Fibroblast of lung (primary cell): ENCODE results near the gene FEZF1. TPM values are rescaled to one million over a fixed set of nuclear protein-coding genes. Genes with fewer than 3 reads are reported as not detected.

Experiments
- DNase-seq, 2 donors: peaks; one replicate each; pipeline versions ENCODE4 v3.0.0 to v3.0.0-alpha.2; 2010; ENCODE audit warnings: low read depth in 2 of 2
- H2AFZ ChIP-seq: 2 replicates; pipeline ENCODE4 v1.5.1; 2012; ENCODE audit warnings: low read length, control low read depth, inconsistent platforms
- H3K27ac ChIP-seq: 2 replicates; pipeline ENCODE4 v1.5.1; 2011; ENCODE audit warnings: low read length, control low read depth; ENCODE audit not compliant: insufficient read depth
- H3K27me3 ChIP-seq: 2 replicates; pipeline ENCODE4 v1.5.1; 2011; ENCODE audit warnings: mild to moderate bottlenecking, low read length; ENCODE audit not compliant: control insufficient read depth, insufficient read depth
- H3K36me3 ChIP-seq: 2 replicates; pipeline ENCODE4 v1.5.1; 2011; ENCODE audit warnings: low read length; ENCODE audit not compliant: control insufficient read depth, insufficient read depth
- H3K4me1 ChIP-seq: 2 replicates; pipeline ENCODE4 v1.5.1; 2011; ENCODE audit warnings: low read length; ENCODE audit not compliant: control insufficient read depth, insufficient read depth; ENCODE audit errors: extremely low read depth
- H3K4me2 ChIP-seq: 2 replicates; pipeline ENCODE4 v1.5.1; 2011; ENCODE audit warnings: low read length, control low read depth; ENCODE audit not compliant: insufficient read depth; ENCODE audit errors: extremely low read depth
- H3K4me3 ChIP-seq, 4 experiments: fragments of 200-600 bp in 1 of 4; sonication (generic) in 1 of 4; replicated peaks in 1 of 4; 2 replicates each; pipeline ENCODE4 v1.5.1; 2011 to 2016; ENCODE audit warnings: low read length in 4 of 4, low read depth in 3 of 4, mild to moderate bottlenecking in 3 of 4, control low read depth in 2 of 4, inconsistent platforms in 1 of 4, mixed read lengths in 1 of 4; ENCODE audit not compliant: insufficient read depth in 1 of 4; ENCODE audit errors: control extremely low read depth in 1 of 4
- H3K79me2 ChIP-seq: 2 replicates; pipeline ENCODE4 v1.5.1; 2012; ENCODE audit warnings: mild to moderate bottlenecking, low read length, inconsistent platforms; ENCODE audit not compliant: control insufficient read depth, insufficient read depth
- H3K9ac ChIP-seq: 2 replicates; pipeline ENCODE4 v1.5.1; 2011; ENCODE audit warnings: mild to moderate bottlenecking, low read length, control low read depth; ENCODE audit not compliant: insufficient read depth
- H3K9me3 ChIP-seq: 2 replicates; pipeline ENCODE4 v1.5.1; 2012; ENCODE audit warnings: low read depth, low read length; ENCODE audit not compliant: control insufficient read depth, insufficient read depth
- H4K20me1 ChIP-seq: 2 replicates; pipeline ENCODE4 v1.5.1; 2011; ENCODE audit warnings: low read length; ENCODE audit not compliant: control insufficient read depth, insufficient read depth; ENCODE audit errors: extremely low read depth
- CTCF ChIP-seq, 2 donors: IDR thresholded peaks in 1 of 2; conservative IDR thresholded peaks in 1 of 2; 1 replicate in 1 of 2; 2 replicates in 1 of 2; pipeline ENCODE4 v1.5.1; 2011 to 2012; ENCODE audit warnings: low read length in 2 of 2, control low read depth in 1 of 2, inconsistent platforms in 1 of 2, low read depth in 1 of 2, mild to moderate bottlenecking in 1 of 2
- EZH2 ChIP-seq: IDR thresholded peaks from 2 replicates; pipeline ENCODE4 v1.5.1; 2012; ENCODE audit warnings: low read length, control low read depth, mild to moderate bottlenecking; ENCODE audit errors: missing control alignments
- polyA plus RNA-seq, 2 donors: library from polyadenylated mRNA; depleted of rRNA in 1 of 2; stranded (reverse) in 1 of 2; unstranded in 1 of 2; fragments of >200 nt; gene quantifications; 2 replicates each; pipeline ENCODE4 v1.2.1, GENCODE V29; 2011 to 2012; ENCODE audit warnings: missing spikeins in 1 of 2
- total RNA-seq: library from RNA; depleted of rRNA; stranded (reverse); fragments of >200 nt; gene quantifications from 2 replicates; pipeline ENCODE4 v1.2.1, GENCODE V29; 2014

Gene FEZF1
- total and polyA plus RNA-seq, 2 donors (not counting 1 experiment from before 2014, with no cell fraction given): not detected

GRCh38 chr7:122300211-122300932, 4.2 kb downstream of the FEZF1 start:
- Histone ChIP-seq H4K20me1 (no peaks in the 10 kb centered on the region), H3K4me3 (no peak overlapping the region), H3K4me1 (no peaks in the 10 kb centered on the region), H3K9me3 (no peaks in the 10 kb centered on the region), H3K79me2 (no peaks in the 10 kb centered on the region), H3K27ac (no peak overlapping the region), H3K36me3 (no peaks in the 10 kb centered on the region), H2AFZ (no peak overlapping the region), H3K9ac (no peak overlapping the region), H3K4me2 (no peak overlapping the region), H3K27me3 (peaks cover 65% of the 10 kb centered on the region)
- TF ChIP-seq EZH2 (peak; percentile 22), CTCF (conservative IDR thresholded peaks at IDR 0.05 in 1 of 2, IDR thresholded peaks at IDR 0.05 in 1 of 2; ENCODE audit: low read depth in 1 of 2, low read length in 2 of 2) (no peak)
- peak in 1 of 2 donors; percentile 59 for DNase-seq

GRCh38 chr7:122299624-122300210, 4.8 kb downstream of the FEZF1 start:
- no peak overlapping the region for H3K4me2 ChIP-seq
- DNase-seq: no peak

More at GRCh38 chr7:122299624-122300210, 4.8 kb downstream of the FEZF1 start:
- Histone ChIP-seq H3K9me3 (no peaks in the 10 kb centered on the region), H3K4me1 (no peaks in the 10 kb centered on the region), H3K27me3 (peaks cover 60% of the 10 kb centered on the region), H3K36me3 (no peaks in the 10 kb centered on the region), H3K9ac (no peak overlapping the region), H3K4me3 (no peak overlapping the region), H4K20me1 (no peaks in the 10 kb centered on the region), H3K27ac (no peak overlapping the region), H2AFZ (no peak overlapping the region), H3K79me2 (no peaks in the 10 kb centered on the region)
- TF ChIP-seq CTCF (conservative IDR thresholded peaks at IDR 0.05 in 1 of 2, IDR thresholded peaks at IDR 0.05 in 1 of 2; ENCODE audit: low read depth in 1 of 2, low read length in 2 of 2): no peak
- peak; percentile 92 for TF ChIP-seq EZH2
